ENCODE data around the gene GGCX.
"Not testable (repeated sequence)": the region's sequence is repeated elsewhere in the genome, so short reads cannot be mapped to it uniquely, and the experiment has no call there.

GGCX gene

GRCh38 chr2:85564144-85564563, 2.9 kb upstream of the GGCX start:
- DNase-seq = no peak

- no peak for DNase-seq
These were observed 447 bp downstream of the GGCX start for GRCh38 chr2:85560812-85561279.

DNA sequence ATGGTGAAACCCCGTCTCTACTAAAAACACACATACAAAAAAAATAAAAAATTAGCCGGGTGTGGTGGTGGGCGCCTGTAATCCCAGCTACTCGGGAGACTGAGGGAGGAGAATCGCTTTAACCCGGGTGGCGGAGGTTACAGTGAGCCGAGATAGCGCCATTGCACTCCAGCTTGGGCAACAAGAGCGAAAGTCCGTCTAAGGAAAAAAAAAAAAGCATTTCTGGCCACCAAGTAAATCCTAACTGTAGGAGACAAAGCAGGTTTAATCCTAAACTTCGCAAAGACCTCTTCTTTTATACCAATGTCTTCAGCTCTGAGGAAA, 928 bp downstream of the GGCX start:
- DNase-seq = not testable (repeated sequence)

GRCh38 chr2:85558160-85558559, 3.1 kb downstream of the GGCX start:
- DNase-seq = no peak

- no peak for DNase-seq
These were observed 4.2 kb downstream of the GGCX start for GRCh38 chr2:85557130-85557529.

DNA sequence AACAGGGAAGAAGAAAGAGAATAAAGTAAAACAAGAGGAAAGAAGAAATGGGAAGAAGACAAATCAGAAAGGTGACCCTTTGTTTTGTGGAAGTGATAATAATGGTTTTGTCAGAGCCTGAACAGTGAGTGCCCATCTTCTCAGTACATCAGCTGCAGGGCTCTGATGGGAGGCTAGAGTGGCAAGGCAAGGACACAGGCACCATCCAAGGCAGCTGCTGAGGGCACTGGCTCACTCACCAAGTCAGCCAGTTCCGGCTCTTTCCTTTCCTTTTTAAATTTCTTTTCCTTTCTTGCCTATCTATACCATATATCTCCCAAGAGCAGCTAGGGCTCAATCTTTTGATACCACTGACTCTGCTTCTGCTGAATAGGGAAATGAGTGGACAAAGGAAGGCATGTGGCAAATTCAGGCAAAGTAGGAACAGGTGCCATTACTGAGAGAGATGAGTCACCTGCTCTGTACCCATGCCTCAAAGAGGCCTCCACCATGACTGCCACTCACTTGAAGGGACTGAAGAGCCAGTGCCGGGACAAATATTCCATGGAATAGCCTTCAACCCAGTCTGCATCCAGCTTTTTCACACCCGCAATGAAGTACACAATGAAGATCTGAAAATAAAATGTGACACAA, 6.2 kb downstream of the GGCX start:
- no peak for DNase-seq

GRCh38 chr2:85553184-85553583, 8.1 kb downstream of the GGCX start:
- DNase-seq = no peak

GRCh38 chr2:85551698-85552678, 9.3 kb downstream of the GGCX start:
- peak; percentile 93 for DNase-seq

- no peak for DNase-seq
These were observed 10.8 kb downstream of the GGCX start for GRCh38 chr2:85550486-85550885.

DNA sequence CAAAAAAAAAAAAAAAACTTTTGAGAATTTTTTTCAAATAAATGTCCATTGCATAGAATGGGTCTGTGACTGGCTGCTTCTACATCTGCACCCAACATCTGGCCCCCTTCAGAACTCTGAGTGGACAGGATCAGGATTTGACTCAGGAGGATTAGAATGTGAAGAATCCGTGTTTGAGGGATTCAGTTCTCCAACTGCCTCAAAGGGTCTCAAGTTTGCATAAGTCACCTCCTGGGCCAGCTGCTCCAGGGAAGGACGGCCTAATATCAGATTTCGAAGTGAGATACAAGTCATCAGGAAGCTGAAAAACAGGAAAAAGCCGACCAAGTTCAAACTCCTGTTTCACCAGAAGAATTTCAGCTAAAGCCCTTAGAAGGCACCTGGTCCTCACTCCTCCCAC, 11.5 kb downstream of the GGCX start:
- DNase-seq = no peak

- DNase-seq = no peak
These were observed 12.2 kb downstream of the GGCX start for GRCh38 chr2:85549095-85549494.

- no peak for DNase-seq
These were observed 12.7 kb downstream of the GGCX start for GRCh38 chr2:85548608-85548900.

- no peak for DNase-seq
These were observed 13.3 kb downstream of the GGCX start for GRCh38 chr2:85547859-85548607.

DNA sequence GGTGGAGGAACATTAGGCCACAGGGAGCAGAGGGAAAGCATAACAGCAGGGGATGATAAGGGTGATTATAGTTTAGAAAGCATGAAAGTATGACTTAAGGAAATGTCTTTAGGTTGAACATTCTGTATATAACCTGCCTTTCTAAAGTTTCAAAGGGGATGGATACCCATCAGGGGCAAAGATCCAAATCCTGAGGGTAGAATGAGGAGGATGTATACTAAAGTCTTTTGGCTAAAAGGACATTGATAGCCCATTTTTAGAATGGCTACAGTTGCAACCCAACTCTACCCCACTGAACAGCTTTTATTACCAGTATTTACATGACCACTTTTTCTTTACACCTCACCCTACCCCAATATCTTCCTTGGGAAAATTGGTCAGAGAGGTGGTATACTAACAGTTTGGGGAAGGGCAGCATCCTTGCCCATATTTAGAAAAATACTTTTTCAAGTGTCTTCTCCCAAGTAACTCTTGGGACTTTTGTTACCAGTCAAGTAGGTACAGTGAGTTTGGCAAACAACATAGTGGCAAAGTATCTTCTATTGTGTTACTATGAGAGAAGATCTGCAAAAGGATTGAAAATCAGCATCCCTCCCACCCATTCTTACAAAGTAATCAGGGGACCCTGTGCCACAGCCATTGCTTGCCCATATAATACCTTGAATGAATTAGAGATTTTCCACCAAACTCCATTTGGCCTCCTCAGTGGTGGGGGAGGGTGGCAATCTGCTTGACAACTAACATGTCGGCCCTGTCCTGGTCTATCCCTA, 14.0 kb downstream of the GGCX start:
- DNase-seq = no peak

DNA sequence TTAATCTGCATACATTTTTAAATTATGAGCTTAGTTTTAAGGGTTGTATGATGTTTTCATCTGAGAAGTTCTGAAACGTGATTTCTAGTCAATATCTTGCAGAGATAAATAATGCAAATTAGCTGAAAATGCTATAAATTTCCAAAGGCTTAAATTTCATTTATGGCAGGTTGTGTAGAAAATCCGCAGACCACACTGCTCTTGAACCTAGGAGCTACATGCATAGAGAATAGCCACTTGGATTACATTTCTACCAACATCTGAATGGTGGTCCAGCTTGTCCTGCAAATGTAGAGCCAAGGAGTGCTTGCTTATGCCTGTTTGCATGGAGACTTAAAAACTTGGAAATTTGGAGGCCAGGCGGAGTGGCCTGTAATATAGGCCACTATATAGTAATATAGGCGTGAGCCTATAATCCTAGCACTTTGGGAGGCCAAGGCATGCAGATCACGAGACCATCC, 15.5 kb downstream of the GGCX start:
- DNase-seq = no peak

GRCh38 chr2:85544915-85545779, 16.1 kb downstream of the GGCX start:
- not testable (repeated sequence) for DNase-seq

GRCh38 chr2:85544254-85544691, 17.0 kb downstream of the GGCX start:
- not testable (repeated sequence) for DNase-seq

DNA sequence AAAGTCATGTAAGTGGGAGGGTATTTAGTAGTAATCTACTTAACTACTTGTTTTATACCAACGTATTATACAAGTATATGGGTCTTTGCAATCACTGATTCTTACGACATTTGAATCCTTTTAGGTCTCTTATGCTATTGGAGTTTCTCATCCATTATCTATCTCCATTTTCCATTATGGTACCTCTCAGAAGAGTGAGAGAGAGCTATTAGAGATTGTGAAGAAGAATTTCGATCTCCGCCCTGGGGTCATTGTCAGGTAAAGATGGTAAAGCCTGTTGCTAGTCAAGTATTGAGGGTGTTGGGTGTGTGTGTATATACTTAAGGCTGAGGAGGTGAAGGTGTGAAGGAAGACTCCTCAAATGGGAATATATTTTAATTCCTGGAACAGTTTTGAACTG, 18.5 kb downstream of the GGCX start:
- no peak for DNase-seq

DNA sequence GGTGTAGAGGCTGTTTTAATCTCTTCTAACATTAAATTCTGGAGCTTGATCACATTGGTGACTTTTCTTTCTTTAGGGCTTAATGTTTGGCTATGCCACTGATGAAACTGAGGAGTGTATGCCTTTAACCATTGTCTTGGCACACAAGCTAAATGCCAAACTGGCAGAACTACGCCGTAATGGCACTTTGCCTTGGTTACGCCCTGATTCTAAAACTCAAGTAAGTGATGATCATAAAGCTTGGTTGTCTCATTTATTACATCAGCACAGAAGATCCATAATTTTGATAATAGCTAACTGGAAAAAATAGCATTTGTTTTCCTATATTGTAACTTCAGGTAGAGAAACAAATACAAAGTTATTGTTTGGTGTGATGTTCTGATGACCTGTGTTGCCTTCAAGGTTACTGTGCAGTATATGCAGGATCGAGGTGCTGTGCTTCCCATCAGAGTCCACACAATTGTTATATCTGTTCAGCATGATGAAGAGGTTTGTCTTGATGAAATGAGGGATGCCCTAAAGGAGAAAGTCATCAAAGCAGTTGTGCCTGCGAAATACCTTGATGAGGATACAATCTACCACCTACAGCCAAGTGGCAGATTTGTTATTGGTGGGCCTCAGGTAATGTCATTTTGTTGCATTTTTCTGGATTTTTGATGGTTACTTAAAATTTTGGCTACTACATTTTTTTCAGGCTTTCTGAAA, 19.4 kb downstream of the GGCX start:
- DNase-seq = no peak

GRCh38 chr2:85541262-85541661, 20.0 kb downstream of the GGCX start:
- no peak for DNase-seq

GRCh38 chr2:85540133-85540648, 21.1 kb downstream of the GGCX start:
- no peak for DNase-seq
